Activated B cell treated with CpG ODN at 0.5 μM for 24 hours (primary cell): ENCODE results near the gene TOX4. TPM values are rescaled to one million over a fixed set of nuclear protein-coding genes. Genes with fewer than 3 reads are reported as not detected.

Source experiments
- ATAC-seq: fragments of 200-7000 bp; cut with Tn5 transposase; one replicate; pipeline ENCODE4 v1.10.0; 2021; ENCODE audit warnings: low read depth, mild to moderate bottlenecking, moderate library complexity
- CTCF ChIA-PET: fragments of 350-600 bp; sonication (Branson Sonifier 250); formaldehyde crosslinking; loops from one replicate; lab custom pipeline; 2021; ENCODE audit warnings: antibody characterized with exemption; lab: Charles Lee
- POLR2A ChIA-PET: fragments of 350-600 bp; sonication (Branson Sonifier 250); formaldehyde crosslinking; loops from one replicate; lab custom pipeline; 2021; ENCODE audit warnings: antibody characterized with exemption; lab: Charles Lee
- DNase-seq: peaks from one replicate; pipeline ENCODE4 v3.0.0; 2022
- H3K27ac Mint-ChIP-seq: one replicate; pipeline ENCODE4 v1.8.0; 2020; ENCODE audit warnings: mixed read lengths
- H3K27me3 Mint-ChIP-seq: one replicate; pipeline ENCODE4 v1.8.0; 2021; ENCODE audit warnings: mixed read lengths
- H3K36me3 Mint-ChIP-seq: one replicate; pipeline ENCODE4 v1.8.0; 2021; ENCODE audit warnings: low read depth, mixed read lengths
- H3K4me1 Mint-ChIP-seq: one replicate; pipeline ENCODE4 v1.8.0; 2021; ENCODE audit warnings: mixed read lengths
- H3K4me3 Mint-ChIP-seq: one replicate; pipeline ENCODE4 v1.8.0; 2020; ENCODE audit warnings: mild to moderate bottlenecking, mixed read lengths
- H3K9me3 Mint-ChIP-seq: one replicate; pipeline ENCODE4 v1.8.0; 2020; ENCODE audit warnings: mixed read lengths
- CTCF ChIP-seq: fragments of 200-600 bp; IDR thresholded peaks from one replicate; pipeline ENCODE4 v1.8.0; 2022; ENCODE audit warnings: antibody characterized with exemption, mild to moderate bottlenecking
- intact Hi-C: fragments of 100-400 bp; cut with micrococcal nuclease; formaldehyde crosslinking; loops from one replicate; pipeline ENCODE4 v1.15.1; 2024
- total RNA-seq: library from RNA; stranded (reverse); gene quantifications from 2 replicates; pipeline ENCODE4 v1.2.3, GENCODE V29; 2022

The TOX4 gene
- total RNA-seq, 1 donor from 2014 or later: 81.4 TPM

DNA sequence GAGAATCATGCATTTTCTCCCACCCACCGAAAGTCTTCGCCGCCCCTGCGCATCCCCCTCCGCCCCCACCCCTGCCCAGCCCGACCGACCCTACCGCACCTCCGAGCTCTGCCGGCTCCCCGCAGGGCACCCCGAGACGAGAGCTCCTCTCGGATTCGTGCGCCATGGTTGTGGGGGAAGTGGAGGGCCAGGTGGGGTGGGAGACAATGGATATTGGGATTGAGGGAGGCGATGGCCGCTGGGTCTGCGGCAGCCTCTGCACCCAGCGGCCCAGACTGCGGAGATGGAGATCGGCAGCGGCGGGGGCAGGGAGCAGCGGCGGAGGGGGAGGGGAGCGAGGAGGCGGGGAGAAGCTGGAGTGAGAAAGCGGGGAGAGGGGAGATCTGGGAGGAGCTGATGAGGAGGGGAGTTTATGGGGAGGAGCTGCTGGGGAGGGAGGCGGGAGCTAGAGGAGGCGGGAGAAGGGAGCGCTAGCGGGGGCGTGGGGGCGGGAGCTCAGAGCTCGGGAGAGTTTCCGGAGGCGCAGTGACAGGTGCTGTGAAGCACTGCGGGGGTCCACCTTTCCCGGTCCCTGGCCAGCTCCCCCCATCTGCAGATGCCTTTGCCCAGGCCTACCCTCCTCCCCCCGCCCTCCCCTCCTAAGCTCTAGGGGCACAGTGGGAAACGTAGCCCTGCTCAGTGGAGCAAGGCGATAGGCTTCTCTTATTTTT, 49.1 kb downstream of the TOX4 start, which contains the start of gene SALL2:
TSS of gene SALL2 (minus strand) at position 385 of the 710 bp plus-strand sequence. CDS start at position 166, 219 bp downstream.
- H3K4me1 Mint-ChIP-seq: peaks cover 10% of the 10 kb centered on the region
- intact Hi-C loops: no loop called here
- H3K27me3 Mint-ChIP-seq: peaks cover 12% of the 10 kb centered on the region
- DNase-seq: no peak
- no peak for TF ChIP-seq CTCF
- peak within 1 kb of the TSS; percentile 85 for H3K4me3 Mint-ChIP-seq
- no peaks in the 10 kb centered on the region for H3K36me3 Mint-ChIP-seq
- peak; percentile 64 for ATAC-seq
- ChIA-PET CTCF (interaction anchor here (1.1 kb wide), 1 partner anchor 28 kb away, joined by 8 read pairs; no protein-coding TSS in a partner anchor), POLR2A (interaction anchor here (0.6 to 3.0 kb wide), 3 partner anchors 11 to 141 kb away, joined by 3 to 16 read pairs (median 15); partner anchors contain the start of gene METTL3)
- no peak within 1 kb of the TSS for H3K27ac Mint-ChIP-seq
- H3K9me3 Mint-ChIP-seq: no peaks in the 10 kb centered on the region

- no peak for TF ChIP-seq CTCF
- no peak overlapping the region for H3K27ac Mint-ChIP-seq
- H3K4me1 Mint-ChIP-seq: peaks cover 10% of the 10 kb centered on the region
- CTCF ChIA-PET: interaction anchor here (1.1 kb wide), 1 partner anchor 28 kb away, joined by 8 read pairs; no protein-coding TSS in a partner anchor
- POLR2A ChIA-PET: interaction anchor here (3.0 kb wide), 1 partner anchor 15 kb away, joined by 16 read pairs; the partner anchor contains the start of gene METTL3
- H3K36me3 Mint-ChIP-seq: no peaks in the 10 kb centered on the region
- ATAC-seq (no peak), DNase-seq (no peak)
- H3K9me3 Mint-ChIP-seq: no peaks in the 10 kb centered on the region
- peak overlapping the region; percentile 85 for H3K4me3 Mint-ChIP-seq
- intact Hi-C loops: no loop called here
- peaks cover 12% of the 10 kb centered on the region for H3K27me3 Mint-ChIP-seq
Measured at GRCh38 chr14:21526672-21527317, 49.8 kb downstream of the TOX4 start.

DNA sequence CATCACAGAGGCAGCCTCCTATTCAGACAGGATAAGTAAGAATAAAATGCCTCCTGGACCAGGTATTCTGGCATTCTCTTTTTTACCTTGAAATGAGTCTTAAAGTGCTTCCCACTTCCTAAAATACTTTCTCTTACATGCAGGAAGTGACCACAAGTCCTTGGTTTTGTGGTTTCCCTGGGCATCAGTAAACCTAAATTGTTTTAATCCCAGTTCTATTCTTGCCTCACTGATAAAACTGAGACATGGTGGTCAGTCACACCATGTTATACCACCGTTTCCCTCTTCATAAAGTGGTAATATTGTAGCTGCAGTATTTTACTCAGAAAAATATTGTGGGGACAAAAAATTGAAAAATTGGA, 50.3 kb downstream of the TOX4 start:
- Mint-ChIP-seq H3K9me3 (no peaks in the 10 kb centered on the region), H3K36me3 (no peaks in the 10 kb centered on the region), H3K27me3 (peaks cover 13% of the 10 kb centered on the region), H3K27ac (no peak overlapping the region), H3K4me3 (peak overlapping the region; percentile 85), H3K4me1 (peaks cover 10% of the 10 kb centered on the region)
- ATAC-seq: no peak
- no peak for DNase-seq
- POLR2A ChIA-PET: interaction anchor here (0.7 to 3.0 kb wide), 2 partner anchors 16 to 51 kb away, joined by 6 to 16 read pairs; partner anchors contain the start of gene METTL3
- CTCF ChIA-PET: no interaction called here
- intact Hi-C loops: no loop called here
- TF ChIP-seq CTCF: no peak

DNA sequence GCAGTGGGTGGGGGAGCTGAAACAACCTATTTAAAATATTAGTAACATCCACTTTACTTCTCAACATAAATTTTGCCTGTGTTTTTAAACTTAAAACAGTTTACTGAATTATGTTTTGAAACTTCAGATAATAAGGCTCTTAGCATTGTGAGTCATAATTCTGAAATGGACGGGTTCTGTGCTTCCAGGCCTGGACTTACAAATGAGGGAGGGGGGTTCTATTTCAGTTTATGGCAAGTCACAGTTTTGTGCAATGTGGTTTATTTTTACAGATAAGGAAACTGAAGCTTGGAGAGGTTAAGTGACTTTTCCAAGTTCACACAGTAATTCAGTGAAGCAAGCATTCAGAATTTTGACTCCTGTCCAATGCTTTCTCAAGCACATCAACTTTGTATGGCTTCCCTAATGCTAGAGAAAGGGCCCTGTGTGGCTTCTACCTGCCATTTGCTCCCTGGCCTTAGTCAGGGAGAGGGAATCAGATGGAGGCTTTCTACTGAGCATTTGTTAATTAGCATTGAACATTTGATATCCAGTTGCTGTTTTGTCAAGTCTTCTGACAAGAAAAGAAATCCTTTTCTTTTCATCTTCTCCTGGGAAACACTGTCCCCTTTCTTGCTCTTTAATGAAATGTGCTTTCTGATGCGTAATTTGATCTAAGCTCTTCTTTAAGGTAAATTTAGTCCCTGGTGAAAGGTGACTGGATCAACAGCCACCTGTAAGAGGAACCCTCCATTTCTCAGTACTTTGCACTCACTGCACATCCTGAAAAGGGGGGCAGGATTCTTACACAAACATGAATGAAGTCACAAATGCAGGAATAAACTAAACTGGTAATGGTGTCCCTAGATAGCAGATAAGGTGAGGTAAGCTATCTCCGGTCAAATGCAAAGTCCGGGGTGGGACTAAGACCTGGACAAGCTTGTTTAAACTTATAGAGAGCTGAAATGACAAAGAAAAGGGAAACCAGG, 51.7 kb downstream of the TOX4 start:
- no peak for ATAC-seq
- H3K4me1 Mint-ChIP-seq: peaks cover 10% of the 10 kb centered on the region
- no peaks in the 10 kb centered on the region for H3K36me3 Mint-ChIP-seq
- H3K4me3 Mint-ChIP-seq: no peak overlapping the region
- POLR2A ChIA-PET: no interaction called here
- TF ChIP-seq CTCF: no peak
- no peak for DNase-seq
- intact Hi-C loops: no loop called here
- H3K27ac Mint-ChIP-seq: no peak overlapping the region
- H3K27me3 Mint-ChIP-seq: peaks cover 17% of the 10 kb centered on the region
- no peaks in the 10 kb centered on the region for H3K9me3 Mint-ChIP-seq
- CTCF ChIA-PET: no interaction called here
